ENCODE measurements around the gene TCTN2. TPM values are rescaled to one million over a fixed set of nuclear protein-coding genes. Genes with fewer than 3 reads are reported as not detected.

The TCTN2 gene
- total and polyA plus RNA-seq, 2 of the 8 experiments (the other 6 are each of a cell fraction or from before 2014, with no cell fraction given): 7.5 to 8.4 TPM

DNA sequence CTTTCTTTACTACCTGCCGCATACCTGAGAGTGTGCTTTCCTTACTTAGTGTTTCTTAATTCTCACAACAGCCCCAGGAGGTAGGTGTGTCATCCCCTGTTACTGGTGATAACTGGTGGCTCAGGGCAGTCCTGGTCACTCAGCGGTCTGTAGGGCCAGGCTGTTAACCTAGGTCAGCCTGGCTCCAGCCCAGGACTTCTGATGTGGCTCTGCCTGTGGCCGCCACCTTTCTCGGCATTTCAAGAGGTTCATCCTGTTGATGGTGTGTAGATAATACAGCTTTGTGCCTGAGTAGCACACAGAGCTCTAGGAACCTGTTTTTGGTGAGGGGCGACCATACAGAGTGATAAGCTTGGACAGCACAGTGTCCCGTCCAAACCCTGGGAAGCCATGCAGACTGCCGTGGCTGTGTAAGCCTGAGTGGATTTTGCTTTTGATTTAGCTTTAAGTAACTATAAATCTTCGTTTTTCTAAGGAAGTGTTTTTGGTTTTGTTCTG is 79.3 kb downstream of the TCTN2 start:
- no peak overlapping the region for H2BK20ac ChIP-seq (ENCODE audit: low read length)
- no peak overlapping the region for H3K4me2 ChIP-seq (ENCODE audit: insufficient read depth in 1 of 2, low read depth in 2 of 2, low read length in 2 of 2)
- WGBS, 2 experiments (ENCODE audit: extremely low coverage in 1 of 2, insufficient coverage in 1 of 2, insufficient read length in 1 of 2, insufficient replicate concordance in 2 of 2, low coverage in 1 of 2, low lambda C conversion rate in 2 of 2, missing lambda C conversion rate in 1 of 2): 88% methylated on average over 8 of the region's 8 CpGs; no CpG with 5 or more reads in 1 of the 2 experiments
- H3K79me1 ChIP-seq (ENCODE audit: low read depth, low read length): no peaks in the 10 kb centered on the region; the same call in 1 of the 2 replicates
- H4K91ac ChIP-seq (replicated peaks; ENCODE audit: insufficient read length, low read length): no peak overlapping the region
- no peak overlapping the region for H2AFZ ChIP-seq (ENCODE audit: low read length)
- H4K20me1 ChIP-seq (replicated peaks in 1 of 2; ENCODE audit: control insufficient read depth in 1 of 2, insufficient read depth in 2 of 2, low read length in 2 of 2): peaks cover 7 to 13% of the 10 kb centered on the region in 2 experiments
- H2BK120ac ChIP-seq (replicated peaks; ENCODE audit: low read depth, low read length): no peak overlapping the region
- no peak overlapping the region for H2AK5ac ChIP-seq (ENCODE audit: low read depth, low read length)
- ChIA-PET POLR2A (ENCODE audit: partially characterized antibody) (interaction anchor here (1.5 to 3.0 kb wide), 3 partner anchors 12 to 38 kb away, joined by 4 to 9 read pairs (median 8); partner anchors contain the start of genes ATP6V0A2 and DNAH10), CTCF (ENCODE audit: partially characterized antibody) (interaction anchor here (0.7 to 1.0 kb wide), 2 partner anchors 9 to 11 kb away, joined by 3 read pairs; no protein-coding TSS in a partner anchor)
- peaks cover 13 to 81% (median 52%) of the 10 kb centered on the region in 4 experiments for H3K36me3 ChIP-seq (ENCODE audit: control insufficient read depth in 2 of 4, insufficient read depth in 4 of 4, low read length in 3 of 4)
- no peak overlapping the region for H4K5ac ChIP-seq (ENCODE audit: insufficient read length, low read depth, low read length)
- no peak overlapping the region for H3K4ac ChIP-seq (replicated peaks; ENCODE audit: insufficient read length, low read depth, low read length)
- no peak for DNase-seq (ENCODE audit: low read depth in 1 of 2, low spot score in 2 of 2)
- H3K56ac ChIP-seq (replicated peaks; ENCODE audit: insufficient read length, low read depth, low read length): no peak overlapping the region
- no peak overlapping the region for H2BK12ac ChIP-seq (ENCODE audit: low read depth, low read length)
- H3K23ac ChIP-seq (ENCODE audit: insufficient read length): no peak overlapping the region
- no peaks in the 10 kb centered on the region for H3K9me3 ChIP-seq (ENCODE audit: insufficient read depth in 2 of 2, low read depth in 1 of 2, low read length in 1 of 2)
- no peak overlapping the region for H3K4me3 ChIP-seq (ENCODE audit: extremely low read depth in 1 of 4, insufficient read depth in 2 of 4, low read depth in 3 of 4, low read length in 4 of 4)
- H3K27me3 ChIP-seq (replicated peaks in 1 of 4; ENCODE audit: control insufficient read depth in 3 of 4, extremely low read depth in 1 of 4, insufficient read depth in 3 of 4, low read length in 3 of 4): no peaks in the 10 kb centered on the region
- no peak overlapping the region for H3K18ac ChIP-seq (ENCODE audit: extremely low read depth, low read length)
- no peaks in the 10 kb centered on the region for H3K4me1 ChIP-seq (replicated peaks in 1 of 4; ENCODE audit: control insufficient read depth in 3 of 4, insufficient read depth in 4 of 4, low read length in 3 of 4)
- no peak overlapping the region for H4K8ac ChIP-seq (ENCODE audit: extremely low read depth, insufficient read depth, low read length)
- no peak for FAIRE-seq
- H3K14ac ChIP-seq (ENCODE audit: insufficient read length): no peak overlapping the region
- H3K27ac ChIP-seq (ENCODE audit: low read depth, low read length): no peak overlapping the region
- H3K79me2 ChIP-seq (ENCODE audit: control insufficient read depth in 1 of 2, insufficient read depth in 2 of 2, low read length in 2 of 2): no peaks in the 10 kb centered on the region
- no peak overlapping the region; the same call in 1 of the 2 replicates for H2BK5ac ChIP-seq (ENCODE audit: low read depth, low read length)
- no peak overlapping the region for H2BK15ac ChIP-seq (ENCODE audit: low read length)
- no peak overlapping the region for H3K9ac ChIP-seq (replicated peaks in 1 of 4; ENCODE audit: extremely low read depth in 1 of 4, low read depth in 3 of 4, low read length in 3 of 4)
- no peaks in the 10 kb centered on the region for H3K23me2 ChIP-seq (ENCODE audit: low read depth, low read length)
- TF ChIP-seq SP4 (IDR thresholded peaks at IDR 0.05; ENCODE audit: low read length): no peak
- TF ChIP-seq CREB1 (IDR thresholded peaks at IDR 0.05): no peak

Measured in H1 (cell line).